IPS DF 6.9 (cell line): ENCODE data around the gene PYM1.

Source experiments
- DNase-seq: peaks from one replicate; pipeline ENCODE4 v3.0.0-alpha.2; 2013; ENCODE audit warnings: low read depth, low spot score
- H3K27ac ChIP-seq: one replicate; pipeline ENCODE4 v1.5.1; 2013; ENCODE audit warnings: low read length, control low read depth
- H3K27me3 ChIP-seq: 2 replicates; pipeline ENCODE4 v1.6.1; 2013; ENCODE audit warnings: mild to moderate bottlenecking, low read length; ENCODE audit not compliant: control insufficient read depth, insufficient read depth
- H3K36me3 ChIP-seq: 2 replicates; pipeline ENCODE4 v1.6.1; 2013; ENCODE audit warnings: low read length; ENCODE audit not compliant: control insufficient read depth, insufficient read depth
- H3K4me1 ChIP-seq: 2 replicates; pipeline ENCODE4 v1.6.1; 2013; ENCODE audit warnings: low read length; ENCODE audit not compliant: control insufficient read depth, insufficient read depth
- H3K4me3 ChIP-seq: 2 replicates; pipeline ENCODE4 v1.5.1; 2013; ENCODE audit warnings: mild to moderate bottlenecking, low read length
- H3K9me3 ChIP-seq: 2 replicates; pipeline ENCODE4 v1.6.1; 2013; ENCODE audit warnings: low read length, inconsistent platforms; ENCODE audit not compliant: control insufficient read depth, insufficient read depth
- WGBS: extraction: QIAGEN DNeasy Blood & Tissue Kit; methylation state at CpG from one replicate; pipeline ENCODE4 v1.1.7; 2013; ENCODE audit warnings: mixed read lengths, missing lambda C conversion rate; ENCODE audit not compliant: insufficient read length, insufficient coverage; 5-methylcytosine and 5-hydroxymethylcytosine counted together

The PYM1 gene

GRCh38 chr12:55927588-55928502, at the start of gene PYM1:
PYM1 (minus strand) TSS chr12:55927894; CDS start chr12:55927761, 133 bp downstream.
- DNase-seq: peak; percentile 88
- H3K36me3 ChIP-seq: no peaks in the 10 kb centered on the region
- WGBS: no CpG with 5 or more reads among the region's 49 CpGs
- H3K9me3 ChIP-seq: no peaks in the 10 kb centered on the region
- peak within 1 kb of the TSS; percentile 57 for H3K27ac ChIP-seq
- no peaks in the 10 kb centered on the region for H3K27me3 ChIP-seq
- H3K4me3 ChIP-seq: peak within 1 kb of the TSS; percentile 82
- peaks cover 5% of the 10 kb centered on the region for H3K4me1 ChIP-seq

- peaks cover 8% of the 10 kb centered on the region; the same call in 1 of the 2 replicates for H3K36me3 ChIP-seq
- H3K4me1 ChIP-seq: peaks cover 2% of the 10 kb centered on the region; the same call in 1 of the 2 replicates
- DNase-seq: no peak
- H3K4me3 ChIP-seq: peak overlapping the region; percentile 76
- H3K27ac ChIP-seq: no peak overlapping the region
- no peaks in the 10 kb centered on the region for H3K27me3 ChIP-seq
- no peaks in the 10 kb centered on the region for H3K9me3 ChIP-seq
- WGBS: no CpG with 5 or more reads among the region's 15 CpGs
These were observed 46.6 kb upstream of the PYM1 start for GRCh38 chr12:55974308-55974730.

DNA sequence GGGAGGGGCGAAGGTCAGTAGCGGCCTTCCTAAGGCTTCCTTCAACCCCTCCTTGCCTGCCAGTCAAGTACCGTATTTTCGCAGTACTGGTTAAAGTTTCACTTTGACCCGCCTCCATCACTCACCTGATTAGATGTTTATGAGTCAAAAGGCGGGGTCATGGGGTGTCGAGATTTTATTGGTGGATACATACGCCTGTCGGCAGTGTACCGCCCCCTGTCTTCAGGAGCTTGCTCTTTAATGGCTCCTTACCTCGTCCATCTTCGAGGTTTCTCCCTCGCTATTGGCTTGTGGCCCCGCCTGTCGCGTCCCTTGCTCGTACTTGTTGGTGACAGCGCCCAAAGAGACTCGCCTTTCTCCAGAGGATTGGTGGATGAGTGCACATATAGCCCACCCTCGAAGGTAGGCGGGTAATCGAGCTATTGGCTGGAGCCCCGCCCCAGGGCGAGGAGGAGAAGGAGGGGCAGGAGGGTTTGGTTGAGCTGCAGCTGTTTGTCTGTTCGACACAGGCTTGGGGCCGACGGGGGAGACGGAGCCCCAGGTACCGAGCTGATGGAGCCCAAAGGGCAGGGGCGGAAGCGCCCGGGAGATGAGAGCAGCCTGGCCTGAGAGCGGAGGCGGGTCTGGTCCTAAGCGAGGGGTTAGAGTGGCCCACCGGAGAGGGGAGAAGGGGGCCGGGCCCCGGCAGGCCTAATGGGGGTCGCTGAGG, 46.1 kb upstream of the PYM1 start, which contains the start of gene RAB5B:
Gene RAB5B (plus strand): TSS at position 480 of the 709 bp plus-strand sequence. CDS start 12,883 bp downstream, outside the sequence.
- WGBS: no CpG with 5 or more reads among the region's 39 CpGs
- no peak within 1 kb of the TSS for H3K27ac ChIP-seq
- H3K4me3 ChIP-seq: peak within 1 kb of the TSS; percentile 76
- H3K36me3 ChIP-seq: peaks cover 8% of the 10 kb centered on the region; the same call in 1 of the 2 replicates
- H3K4me1 ChIP-seq: peaks cover 2% of the 10 kb centered on the region; the same call in 1 of the 2 replicates
- no peaks in the 10 kb centered on the region for H3K27me3 ChIP-seq
- DNase-seq: peak; percentile 100
- no peaks in the 10 kb centered on the region for H3K9me3 ChIP-seq

DNA sequence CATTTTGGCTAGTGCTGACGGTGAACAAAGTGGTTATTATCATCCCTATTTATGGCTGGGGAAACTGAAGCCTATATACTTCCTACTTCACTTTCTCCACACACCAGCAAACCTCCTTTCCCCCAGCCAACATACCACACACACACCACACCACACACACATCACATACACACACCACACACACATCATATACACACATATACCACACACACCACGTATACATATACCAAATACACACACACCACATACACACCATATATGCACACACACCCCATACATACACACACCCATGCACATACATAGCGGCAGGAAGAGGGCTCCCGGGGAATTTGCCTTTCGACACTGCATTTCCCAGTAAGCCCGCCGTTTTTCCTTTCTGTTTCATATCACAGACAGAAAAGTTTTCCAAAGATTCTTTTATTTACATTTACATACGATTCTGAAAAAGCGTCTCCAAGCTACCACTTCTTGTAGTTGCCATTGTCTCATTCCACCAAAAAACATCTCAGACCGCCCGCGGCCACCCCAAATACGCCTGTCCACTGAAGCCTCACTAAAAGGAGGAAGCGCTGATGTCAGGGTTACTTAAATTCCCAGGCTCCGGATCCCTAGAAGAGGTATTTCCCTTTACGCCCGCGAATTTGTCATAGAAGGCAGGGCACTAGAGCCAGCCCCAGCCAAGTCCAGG, 45.4 kb upstream of the PYM1 start:
- Histone ChIP-seq H3K9me3 (no peaks in the 10 kb centered on the region), H3K36me3 (peaks cover 8% of the 10 kb centered on the region; the same call in 1 of the 2 replicates), H3K27me3 (no peaks in the 10 kb centered on the region), H3K4me1 (peaks cover 2% of the 10 kb centered on the region; the same call in 1 of the 2 replicates), H3K4me3 (peak overlapping the region; percentile 29; the same call in 1 of the 2 replicates), H3K27ac (no peak overlapping the region)
- no peak for DNase-seq
- WGBS: 100% methylated on average over 1 of the region's 18 CpGs

DNA sequence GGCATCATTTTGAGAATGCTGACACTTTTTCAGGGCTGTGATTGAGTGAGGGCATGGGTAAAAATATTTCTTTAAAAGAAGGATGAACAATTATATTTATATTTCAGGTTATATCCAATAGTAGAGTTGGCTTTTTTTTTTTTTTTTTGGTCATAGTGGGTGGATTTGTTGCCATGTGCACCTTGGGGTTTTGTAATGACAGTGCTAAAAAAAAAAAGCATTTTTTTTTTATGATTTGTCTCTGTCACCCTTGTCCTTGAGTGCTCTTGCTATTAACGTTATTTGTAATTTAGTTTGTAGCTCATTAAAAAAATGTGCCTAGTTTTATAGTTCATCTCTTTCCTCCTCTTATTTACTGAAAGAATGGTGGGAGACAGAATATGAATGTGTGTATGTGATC, 44.8 kb upstream of the PYM1 start:
- no peak for DNase-seq
- WGBS: no CpG with 5 or more reads among the region's 1 CpG
- no peak overlapping the region for H3K27ac ChIP-seq
- H3K9me3 ChIP-seq: no peaks in the 10 kb centered on the region
- no peaks in the 10 kb centered on the region for H3K27me3 ChIP-seq
- no peak overlapping the region for H3K4me3 ChIP-seq
- H3K36me3 ChIP-seq: peaks cover 8% of the 10 kb centered on the region; the same call in 1 of the 2 replicates
- H3K4me1 ChIP-seq: peaks cover 5% of the 10 kb centered on the region

- WGBS: no CpG with 5 or more reads among the region's 3 CpGs
- Histone ChIP-seq H3K4me3 (no peak overlapping the region), H3K36me3 (peaks cover 8% of the 10 kb centered on the region; the same call in 1 of the 2 replicates), H3K27ac (no peak overlapping the region), H3K9me3 (no peaks in the 10 kb centered on the region), H3K4me1 (peaks cover 5% of the 10 kb centered on the region), H3K27me3 (no peaks in the 10 kb centered on the region)
- DNase-seq: no peak
These were observed 44.3 kb upstream of the PYM1 start for GRCh38 chr12:55972042-55972441.

DNA sequence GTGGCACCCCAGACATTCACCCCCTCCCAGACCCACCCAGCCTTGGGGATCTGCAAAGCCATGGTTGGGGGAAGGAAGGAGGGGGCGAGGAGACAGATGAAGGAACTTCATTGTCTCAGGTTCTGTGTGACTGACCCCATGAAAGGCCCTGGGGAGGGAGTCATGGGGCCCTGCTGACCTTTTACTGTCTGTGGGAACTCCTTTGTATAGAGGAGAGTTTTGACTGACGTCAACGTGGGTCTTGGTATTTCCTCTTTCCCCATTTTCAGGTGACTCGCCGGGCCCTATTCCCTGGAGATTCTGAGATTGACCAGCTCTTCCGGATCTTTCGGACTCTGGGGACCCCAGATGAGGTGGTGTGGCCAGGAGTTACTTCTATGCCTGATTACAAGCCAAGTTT, 43.1 kb upstream of the PYM1 start:
- no peak overlapping the region for H3K27ac ChIP-seq
- WGBS: no CpG with 5 or more reads among the region's 7 CpGs
- no peak for DNase-seq

GRCh38 chr12:55969356-55969755, 41.7 kb upstream of the PYM1 start:
- H3K27me3 ChIP-seq: no peaks in the 10 kb centered on the region
- H3K4me1 ChIP-seq: peaks cover 10% of the 10 kb centered on the region
- no peak overlapping the region for H3K4me3 ChIP-seq
- H3K9me3 ChIP-seq: no peaks in the 10 kb centered on the region
- H3K36me3 ChIP-seq: peaks cover 8% of the 10 kb centered on the region; the same call in 1 of the 2 replicates
- no CpG with 5 or more reads among the region's 4 CpGs for WGBS
- no peak for DNase-seq
- H3K27ac ChIP-seq: no peak overlapping the region

More for the DNA sequence above, 43.1 kb upstream of the PYM1 start:
- H3K9me3 ChIP-seq: no peaks in the 10 kb centered on the region
- no peaks in the 10 kb centered on the region for H3K27me3 ChIP-seq
- H3K4me3 ChIP-seq: no peak overlapping the region
- peaks cover 7% of the 10 kb centered on the region for H3K4me1 ChIP-seq
- H3K36me3 ChIP-seq: peaks cover 8% of the 10 kb centered on the region; the same call in 1 of the 2 replicates

- WGBS: no CpG with 5 or more reads among the region's 45 CpGs
- H3K4me3 ChIP-seq: peak within 1 kb of the TSS; percentile 84
- H3K27me3 ChIP-seq: no peaks in the 10 kb centered on the region
- H3K9me3 ChIP-seq: no peaks in the 10 kb centered on the region
- H3K36me3 ChIP-seq: peaks cover 8% of the 10 kb centered on the region; the same call in 1 of the 2 replicates
- no peak within 1 kb of the TSS for H3K27ac ChIP-seq
- peaks cover 8% of the 10 kb centered on the region for H3K4me1 ChIP-seq
- DNase-seq: no peak
These were observed 39.0 kb upstream of the PYM1 start, which contains the start of gene CDK2 for GRCh38 chr12:55966408-55967281. CDK2 (plus strand) TSS chr12:55966830; CDS start chr12:55967009, 179 bp downstream.
